H1 (cell line): ENCODE data around the gene SPACDR. TPM values are rescaled to one million over a fixed set of nuclear protein-coding genes. Genes with fewer than 3 reads are reported as not detected.

ENCODE experiments used
- CTCF ChIA-PET: fragments of 300-600 bp; sonication (Branson Sonifier 250); formaldehyde crosslinking; loops from one replicate; lab custom pipeline; 2021; ENCODE audit not compliant: partially characterized antibody; lab: Charles Lee
- POLR2A ChIA-PET: fragments of 300-600 bp; sonication (Branson Sonifier 250); formaldehyde crosslinking; loops from one replicate; lab custom pipeline; 2021; ENCODE audit warnings: inconsistent platforms; ENCODE audit not compliant: partially characterized antibody; lab: Charles Lee
- DNase-seq, 2 experiments: peaks; one replicate each; pipeline versions ENCODE4 v3.0.0 to v3.0.0-alpha.2; 2010 to 2022; ENCODE audit warnings: low spot score in 2 of 2, low read depth in 1 of 2, mixed read lengths in 1 of 2
- FAIRE-seq: peaks from 2 replicates; lab custom pipeline; 2011; peaks lifted over from hg19 to GRCh38; lab: Jason Lieb, UNC
- H2AFZ ChIP-seq: 2 replicates; pipeline ENCODE4 v1.8.1; 2012; ENCODE audit warnings: low read length, inconsistent platforms
- H2AK5ac ChIP-seq: 2 replicates; pipeline ENCODE4 v1.6.1; 2013; ENCODE audit warnings: low read depth, low read length
- H2BK120ac ChIP-seq: replicated peaks from 2 replicates; pipeline ENCODE3; 2013; ENCODE audit warnings: low read depth, low read length, inconsistent platforms
- H2BK12ac ChIP-seq: 2 replicates; pipeline ENCODE4 v1.6.1; 2013; ENCODE audit warnings: low read depth, low read length
- H2BK15ac ChIP-seq: 2 replicates; pipeline ENCODE4 v1.6.1; 2013; ENCODE audit warnings: low read length
- H2BK20ac ChIP-seq: 2 replicates; pipeline ENCODE4 v1.6.1; 2013; ENCODE audit warnings: low read length
- H2BK5ac ChIP-seq: 2 replicates; pipeline ENCODE4 v1.6.1; 2013; ENCODE audit warnings: low read depth, low read length
- H3K14ac ChIP-seq: 2 replicates; pipeline ENCODE4 v1.6.1; 2013; ENCODE audit warnings: inconsistent platforms; ENCODE audit not compliant: insufficient read length
- H3K18ac ChIP-seq: 2 replicates; pipeline ENCODE4 v1.6.1; 2013; ENCODE audit warnings: low read length; ENCODE audit errors: extremely low read depth
- H3K23ac ChIP-seq: 2 replicates; pipeline ENCODE4 v1.6.1; 2013; ENCODE audit warnings: inconsistent platforms; ENCODE audit not compliant: insufficient read length
- H3K23me2 ChIP-seq: 2 replicates; pipeline ENCODE4 v1.6.1; 2013; ENCODE audit warnings: low read depth, low read length
- H3K27ac ChIP-seq: 2 replicates; pipeline ENCODE4 v1.6.1; 2011; ENCODE audit warnings: low read depth, low read length, inconsistent platforms
- H3K27me3 ChIP-seq, 4 experiments: replicated peaks in 1 of 4; 1 replicate in 1 of 4; 2 replicates in 3 of 4; pipeline versions ENCODE4 v1.6.1 to v1.8.1; 2011 to 2013; ENCODE audit warnings: low read length in 3 of 4, mild to moderate bottlenecking in 3 of 4, inconsistent platforms in 2 of 4, mixed read lengths in 2 of 4, moderate library complexity in 1 of 4; ENCODE audit not compliant: control insufficient read depth in 3 of 4, insufficient read depth in 3 of 4; ENCODE audit errors: extremely low read depth in 1 of 4
- H3K36me3 ChIP-seq, 4 experiments: 2 replicates each; pipeline versions ENCODE4 v1.6.1 to v1.8.1; 2011 to 2013; ENCODE audit warnings: mild to moderate bottlenecking in 4 of 4, low read length in 3 of 4, moderate library complexity in 2 of 4, control low read depth in 1 of 4, inconsistent platforms in 1 of 4; ENCODE audit not compliant: insufficient read depth in 4 of 4, control insufficient read depth in 2 of 4
- H3K4ac ChIP-seq: replicated peaks from 2 replicates; pipeline ENCODE3; 2013; ENCODE audit warnings: low read length, low read depth, mixed read lengths, inconsistent platforms; ENCODE audit not compliant: insufficient read length
- H3K4me1 ChIP-seq, 4 experiments: replicated peaks in 1 of 4; 1 replicate in 1 of 4; 2 replicates in 3 of 4; pipeline versions ENCODE4 v1.6.1 to v1.8.1; 2011 to 2013; ENCODE audit warnings: low read length in 3 of 4, inconsistent platforms in 2 of 4, mixed read lengths in 1 of 4; ENCODE audit not compliant: insufficient read depth in 4 of 4, control insufficient read depth in 3 of 4
- H3K4me2 ChIP-seq, 2 experiments: 2 replicates each; pipeline versions ENCODE4 v1.6.1 to v1.8.1; 2011 to 2013; ENCODE audit warnings: low read depth in 2 of 2, low read length in 2 of 2, control low read depth in 1 of 2, inconsistent platforms in 1 of 2, mild to moderate bottlenecking in 1 of 2; ENCODE audit not compliant: insufficient read depth in 1 of 2
- H3K4me3 ChIP-seq, 4 experiments: fragments of 200-600, 300-600 bp in 1 of 4; sonication (generic), shearing (Covaris generic), sonication (Bioruptor Twin) in 1 of 4; 2 replicates each; pipeline versions ENCODE4 v1.5.1 to v1.8.1; 2011 to 2016; ENCODE audit warnings: low read length in 4 of 4, low read depth in 3 of 4, control low read depth in 2 of 4, inconsistent platforms in 2 of 4, mild to moderate bottlenecking in 2 of 4, mixed read lengths in 1 of 4, moderate library complexity in 1 of 4; ENCODE audit not compliant: insufficient read depth in 2 of 4; ENCODE audit errors: extremely low read depth in 1 of 4
- H3K56ac ChIP-seq: replicated peaks from 2 replicates; pipeline ENCODE3; 2013; ENCODE audit warnings: low read depth, mild to moderate bottlenecking, mixed read lengths, low read length, inconsistent platforms; ENCODE audit not compliant: insufficient read length
- H3K79me1 ChIP-seq: 2 replicates; pipeline ENCODE4 v1.6.1; 2013; ENCODE audit warnings: low read depth, low read length, control low read depth
- H3K79me2 ChIP-seq, 2 experiments: 2 replicates each; pipeline versions ENCODE4 v1.6.1 to v1.8.1; 2012 to 2013; ENCODE audit warnings: low read length in 2 of 2, mild to moderate bottlenecking in 2 of 2, inconsistent platforms in 1 of 2; ENCODE audit not compliant: insufficient read depth in 2 of 2, control insufficient read depth in 1 of 2
- H3K9ac ChIP-seq, 4 experiments: replicated peaks in 1 of 4; 1 replicate in 1 of 4; 2 replicates in 3 of 4; pipeline versions ENCODE4 v1.6.1 to v1.8.1; 2011 to 2013; ENCODE audit warnings: low read depth in 3 of 4, low read length in 3 of 4, control low read depth in 2 of 4, mild to moderate bottlenecking in 2 of 4, moderate library complexity in 2 of 4, inconsistent platforms in 1 of 4; ENCODE audit errors: extremely low read depth in 1 of 4
- H3K9me3 ChIP-seq, 2 experiments: 2 replicates each; pipeline versions ENCODE4 v1.6.1 to v1.8.1; 2012 to 2013; ENCODE audit warnings: mild to moderate bottlenecking in 2 of 2, moderate library complexity in 2 of 2, control low read depth in 1 of 2, inconsistent platforms in 1 of 2, low read depth in 1 of 2, low read length in 1 of 2, mixed read lengths in 1 of 2; ENCODE audit not compliant: insufficient read depth in 2 of 2
- H4K20me1 ChIP-seq, 2 experiments: replicated peaks in 1 of 2; 2 replicates each; pipeline versions ENCODE3 to v1.8.1; 2011 to 2013; ENCODE audit warnings: inconsistent platforms in 2 of 2, low read length in 2 of 2, mild to moderate bottlenecking in 1 of 2; ENCODE audit not compliant: insufficient read depth in 2 of 2, control insufficient read depth in 1 of 2
- H4K5ac ChIP-seq: 2 replicates; pipeline ENCODE4 v1.6.1; 2013; ENCODE audit warnings: low read length, low read depth, mixed read lengths, inconsistent platforms; ENCODE audit not compliant: insufficient read length
- H4K8ac ChIP-seq: 2 replicates; pipeline ENCODE4 v1.8.0; 2013; ENCODE audit warnings: mild to moderate bottlenecking, moderate library complexity, low read length, inconsistent platforms; ENCODE audit not compliant: insufficient read depth; ENCODE audit errors: extremely low read depth
- H4K91ac ChIP-seq: replicated peaks from 2 replicates; pipeline ENCODE3; 2013; ENCODE audit warnings: low read length, mixed read lengths, inconsistent platforms; ENCODE audit not compliant: insufficient read length
- BACH1 ChIP-seq: IDR thresholded peaks from 2 replicates; pipeline ENCODE4 v1.6.1; 2012; ENCODE audit warnings: low read length, improper control_type of control experiment
- MAFK ChIP-seq: IDR thresholded peaks from 2 replicates; pipeline ENCODE4 v1.6.1; 2012; ENCODE audit warnings: low read depth, mild to moderate bottlenecking, improper control_type of control experiment, low read length
- RAD21 ChIP-seq, 2 experiments: IDR thresholded peaks in 1 of 2; conservative IDR thresholded peaks in 1 of 2; 2 replicates each; pipeline ENCODE4 v1.6.1; 2011; ENCODE audit warnings: low read depth in 2 of 2, low read length in 2 of 2, improper control_type of control experiment in 1 of 2, inconsistent platforms in 1 of 2, mild to moderate bottlenecking in 1 of 2, moderate library complexity in 1 of 2
- WGBS, 2 experiments: shearing (Covaris generic) in 1 of 2; methylation state at CpG; one replicate each; pipeline versions ENCODE4 v1.1.6 to v1.1.7; 2013 to 2015; ENCODE audit warnings: low lambda C conversion rate in 2 of 2, mixed read lengths in 2 of 2, inconsistent platforms in 1 of 2, low coverage in 1 of 2, missing lambda C conversion rate in 1 of 2; ENCODE audit not compliant: insufficient replicate concordance in 2 of 2, insufficient coverage in 1 of 2, insufficient read length in 1 of 2; ENCODE audit errors: extremely low coverage in 1 of 2, missing lambda C conversion rate in 1 of 2; 5-methylcytosine and 5-hydroxymethylcytosine counted together
- polyA plus RNA-seq, 7 experiments: library from polyadenylated mRNA; depleted of rRNA in 3 of 7; stranded (reverse) in 5 of 7; unstranded in 2 of 7; fragments of >200 nt in 5 of 7; fragments of 200-250 nt in 2 of 7; gene quantifications; 1 replicate in 5 of 7; 2 replicates in 1 of 7; 4 replicates in 1 of 7; pipeline versions ENCODE4 v1.2.1 to v1.2.3, GENCODE V29; 2011 to 2013; ENCODE audit warnings: missing spikeins in 2 of 7, mixed read lengths in 2 of 7
- total RNA-seq: library from RNA; stranded (reverse); fragmentation: NEBNext Ultra II Directional; extraction: Animal tissue kit (Norgen Biotek cat#: 25700); gene quantifications from 2 replicates; pipeline ENCODE4 v1.2.1, GENCODE V29; 2021
- TF ChIP-seq, protein P1 (sequence below): IDR thresholded peaks from 2 replicates; pipeline ENCODE4 v1.6.1; 2011; ENCODE audit warnings: low read length, improper control_type of control experiment

The SPACDR gene
- total and polyA plus RNA-seq, 2 of the 8 experiments (the other 6 are each of a cell fraction or from before 2014, with no cell fraction given) = 0.26 TPM; not detected in 1

DNA sequence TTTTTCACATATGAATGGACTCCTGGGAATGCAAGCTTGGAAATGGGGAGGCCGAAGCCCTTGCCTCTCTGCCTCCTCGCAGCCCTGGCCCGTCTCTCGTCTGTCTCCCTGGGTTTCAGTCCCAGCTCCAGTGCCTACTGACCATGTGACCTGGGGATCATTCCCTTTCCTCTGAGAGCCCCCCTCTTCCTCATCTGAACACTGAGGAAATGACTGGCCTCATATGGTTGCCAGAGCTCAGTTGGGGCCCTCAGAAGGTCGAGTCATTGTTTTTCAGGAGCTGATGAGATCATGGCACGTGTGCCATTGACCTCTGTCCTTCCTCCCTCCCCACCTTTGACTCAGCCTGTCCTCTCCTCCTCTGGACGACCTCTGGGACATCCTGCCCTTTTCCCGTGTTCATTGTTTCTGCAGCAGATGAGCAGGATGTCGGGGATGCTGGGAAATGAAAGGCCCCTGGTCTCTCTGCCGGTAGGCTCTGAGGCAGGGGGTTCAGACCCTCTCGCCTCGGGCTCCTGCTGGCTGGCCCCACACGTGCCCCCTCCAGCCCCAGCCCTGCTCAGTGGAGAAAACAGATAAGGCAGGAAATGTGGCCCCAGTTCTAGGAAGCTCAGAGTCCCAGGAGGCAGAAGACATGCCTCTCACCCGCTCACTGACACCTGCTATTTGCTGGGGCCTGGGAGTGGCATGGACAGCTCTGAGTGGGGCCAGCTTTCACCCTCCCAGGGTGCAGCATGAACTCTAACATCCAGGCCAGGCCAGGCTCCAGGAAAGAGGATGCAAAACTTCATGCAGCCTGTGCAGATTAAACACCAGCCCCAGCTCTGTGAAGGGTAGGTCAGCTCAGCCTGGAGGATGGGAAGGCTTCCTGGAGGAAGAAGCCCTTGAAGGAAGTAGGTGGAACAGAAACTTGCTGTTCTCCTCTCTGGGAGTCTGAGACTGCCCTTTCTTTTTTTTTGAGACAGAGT lies 19.5 kb downstream of the SPACDR start:
- H3K4me3 ChIP-seq = no peak overlapping the region
- no peak overlapping the region; the same call in 1 of the 2 replicates for H2AFZ ChIP-seq
- no peak for DNase-seq
- no peak overlapping the region for H3K4me2 ChIP-seq
- peak overlapping the region; percentile 81; the same call in 1 of the 2 replicates for H2BK5ac ChIP-seq
- peak overlapping the region; percentile 88; the same call in 1 of the 2 replicates for H2BK15ac ChIP-seq
- TF ChIP-seq BACH1 = 0 out of 2 replicates have a peak, but pooled peaks have one; percentile 25
- no peak for TF ChIP-seq MAFK
- TF ChIP-seq, protein P1, sequence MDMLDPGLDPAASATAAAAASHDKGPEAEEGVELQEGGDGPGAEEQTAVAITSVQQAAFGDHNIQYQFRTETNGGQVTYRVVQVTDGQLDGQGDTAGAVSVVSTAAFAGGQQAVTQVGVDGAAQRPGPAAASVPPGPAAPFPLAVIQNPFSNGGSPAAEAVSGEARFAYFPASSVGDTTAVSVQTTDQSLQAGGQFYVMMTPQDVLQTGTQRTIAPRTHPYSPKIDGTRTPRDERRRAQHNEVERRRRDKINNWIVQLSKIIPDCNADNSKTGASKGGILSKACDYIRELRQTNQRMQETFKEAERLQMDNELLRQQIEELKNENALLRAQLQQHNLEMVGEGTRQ = peak; percentile 23; the same call in 1 of the 2 replicates
- no peak for TF ChIP-seq RAD21 (IDR thresholded peaks at IDR 0.05 in 1 of 2, conservative IDR thresholded peaks at IDR 0.05 in 1 of 2; ENCODE audit: low read depth in 2 of 2, low read length in 2 of 2)
- H3K14ac ChIP-seq = no peak overlapping the region
- H3K79me2 ChIP-seq = no peaks in the 10 kb centered on the region
- no peak overlapping the region for H3K9ac ChIP-seq
- H3K23me2 ChIP-seq = no peaks in the 10 kb centered on the region
- H4K8ac ChIP-seq = no peak overlapping the region; the same call in none of the 2 replicates
- H3K36me3 ChIP-seq = no peaks in the 10 kb centered on the region
- no peak overlapping the region for H4K91ac ChIP-seq
- no peak overlapping the region for H2AK5ac ChIP-seq
- no peak overlapping the region; the same call in 1 of the 2 replicates for H3K18ac ChIP-seq
- ChIA-PET POLR2A (interaction anchor here (0.6 to 6.2 kb wide), 10 partner anchors 9 to 182 kb away, joined by 3 to 62 read pairs (median 3); partner anchors contain the start of genes AGFG2, MEPCE, PPP1R35 and ZCWPW1), CTCF (interaction anchor here (0.7 to 5.0 kb wide), 11 partner anchors 10 to 598 kb away, joined by 3 to 53 read pairs (median 6); partner anchors contain the start of genes FBXO24 and LRCH4)
- no peaks in the 10 kb centered on the region for H3K9me3 ChIP-seq
- H3K27me3 ChIP-seq = no peaks in the 10 kb centered on the region
- no peak overlapping the region for H3K27ac ChIP-seq
- no peak overlapping the region for H4K5ac ChIP-seq
- no peak overlapping the region for H2BK120ac ChIP-seq
- H3K4me1 ChIP-seq = peaks cover 0 to 5% (median 2%) of the 10 kb centered on the region in 4 experiments; a peak in 3 of 7 replicates
- H2BK20ac ChIP-seq = no peak overlapping the region; the same call in 1 of the 2 replicates
- WGBS, 2 experiments = 84% methylated on average over 14 of the region's 14 CpGs; no CpG with 5 or more reads in 1 of the 2 experiments
- no peaks in the 10 kb centered on the region for H4K20me1 ChIP-seq
- H3K4ac ChIP-seq = no peak overlapping the region
- peak overlapping the region; percentile 60; the same call in 1 of the 2 replicates for H2BK12ac ChIP-seq
- H3K56ac ChIP-seq = no peak overlapping the region
- H3K23ac ChIP-seq = no peak overlapping the region
- no peaks in the 10 kb centered on the region for H3K79me1 ChIP-seq
- no peak for FAIRE-seq
